Measurements from ENCODE around the gene HERPUD1. TPM values are rescaled to one million over a fixed set of nuclear protein-coding genes. Genes with fewer than 3 reads are reported as not detected.
A peak's percentile ranks its signal among the peaks of the same experiment; 100 is the strongest.

The HERPUD1 gene
- total RNA-seq, 1 donor from 2014 or later: 110 TPM

DNA sequence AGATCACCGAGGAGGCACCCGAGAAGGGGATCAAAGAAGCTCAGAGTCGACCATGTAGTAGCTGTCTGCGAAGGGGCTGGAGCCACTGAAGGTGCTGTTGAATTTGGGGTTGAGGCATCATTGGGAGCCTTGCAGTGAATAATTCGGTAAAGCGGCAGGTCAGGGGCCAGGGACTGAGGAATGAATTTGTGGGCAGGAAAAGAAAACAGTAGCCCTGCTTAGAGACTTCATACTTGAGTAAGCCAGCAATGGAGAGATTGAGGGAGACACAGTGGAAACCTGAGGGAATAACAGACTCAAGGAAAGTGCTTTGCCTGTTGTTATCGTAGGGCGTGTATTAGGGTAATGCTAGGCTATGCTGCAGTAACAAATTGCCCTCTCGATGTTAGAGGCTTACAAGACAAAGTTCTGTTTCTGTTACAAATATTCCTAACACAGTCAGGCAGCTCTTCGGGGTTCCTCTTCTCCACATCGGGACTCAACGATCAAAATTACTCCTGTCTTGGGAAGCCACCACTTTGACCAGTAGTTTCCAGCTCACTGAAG is 13.4 kb upstream of the HERPUD1 start:
- Histone ChIP-seq H3K27me3 (ENCODE audit: control insufficient read depth, insufficient read depth, low read length) (no peaks in the 10 kb centered on the region), H3K4me3 (ENCODE audit: low read depth, low read length) (no peak overlapping the region), H3K36me3 (ENCODE audit: control insufficient read depth, insufficient read depth, low read length) (no peaks in the 10 kb centered on the region)
- TF ChIP-seq, protein P1, sequence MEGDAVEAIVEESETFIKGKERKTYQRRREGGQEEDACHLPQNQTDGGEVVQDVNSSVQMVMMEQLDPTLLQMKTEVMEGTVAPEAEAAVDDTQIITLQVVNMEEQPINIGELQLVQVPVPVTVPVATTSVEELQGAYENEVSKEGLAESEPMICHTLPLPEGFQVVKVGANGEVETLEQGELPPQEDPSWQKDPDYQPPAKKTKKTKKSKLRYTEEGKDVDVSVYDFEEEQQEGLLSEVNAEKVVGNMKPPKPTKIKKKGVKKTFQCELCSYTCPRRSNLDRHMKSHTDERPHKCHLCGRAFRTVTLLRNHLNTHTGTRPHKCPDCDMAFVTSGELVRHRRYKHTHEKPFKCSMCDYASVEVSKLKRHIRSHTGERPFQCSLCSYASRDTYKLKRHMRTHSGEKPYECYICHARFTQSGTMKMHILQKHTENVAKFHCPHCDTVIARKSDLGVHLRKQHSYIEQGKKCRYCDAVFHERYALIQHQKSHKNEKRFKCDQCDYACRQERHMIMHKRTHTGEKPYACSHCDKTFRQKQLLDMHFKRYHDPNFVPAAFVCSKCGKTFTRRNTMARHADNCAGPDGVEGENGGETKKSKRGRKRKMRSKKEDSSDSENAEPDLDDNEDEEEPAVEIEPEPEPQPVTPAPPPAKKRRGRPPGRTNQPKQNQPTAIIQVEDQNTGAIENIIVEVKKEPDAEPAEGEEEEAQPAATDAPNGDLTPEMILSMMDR (IDR thresholded peaks at IDR 0.05; ENCODE audit: insufficient read depth, low read length, severe bottlenecking): no peak
- DNase-seq (ENCODE audit: low read depth) (no peak), FAIRE-seq (no peak)

- FAIRE-seq (no peak), DNase-seq (ENCODE audit: low read depth) (peak; percentile 87)
These were observed 12.7 kb upstream of the HERPUD1 start for GRCh38 chr16:56919099-56919800.

DNA sequence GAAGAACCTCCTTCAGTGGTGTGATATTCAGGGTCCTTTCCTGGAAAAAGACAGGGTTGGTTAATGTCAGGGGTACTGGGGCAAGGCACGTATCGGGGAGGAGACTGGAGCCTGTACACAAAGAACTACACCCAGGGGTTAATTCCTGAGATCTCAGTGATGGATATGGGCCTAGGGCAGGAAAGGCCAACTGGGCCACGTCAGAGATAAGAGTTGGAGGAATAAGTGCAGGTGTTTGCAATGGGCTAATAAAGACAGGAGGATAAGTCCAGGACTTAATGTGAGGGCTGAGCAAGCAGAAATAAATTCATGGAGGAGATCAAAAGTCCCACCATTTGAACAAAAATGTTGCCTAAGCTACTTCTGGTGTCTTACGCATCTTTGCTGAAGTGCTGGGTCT is 10.4 kb upstream of the HERPUD1 start:
- DNase-seq (ENCODE audit: low read depth): no peak
- FAIRE-seq: no peak
- no peaks in the 10 kb centered on the region for H3K36me3 ChIP-seq (ENCODE audit: control insufficient read depth, insufficient read depth, low read length)

More at GRCh38 chr16:56919099-56919800, 12.7 kb upstream of the HERPUD1 start:
- no peaks in the 10 kb centered on the region for H3K27me3 ChIP-seq (ENCODE audit: control insufficient read depth, insufficient read depth, low read length)
- H3K4me3 ChIP-seq (ENCODE audit: low read depth, low read length): no peak overlapping the region
- TF ChIP-seq, protein P1 (IDR thresholded peaks at IDR 0.05; ENCODE audit: insufficient read depth, low read length, severe bottlenecking): no peak
- H3K36me3 ChIP-seq (ENCODE audit: control insufficient read depth, insufficient read depth, low read length): no peaks in the 10 kb centered on the region

GRCh38 chr16:56923481-56924091 is 8.4 kb upstream of the HERPUD1 start:
- Histone ChIP-seq H3K36me3 (ENCODE audit: control insufficient read depth, insufficient read depth, low read length) (no peaks in the 10 kb centered on the region), H3K27me3 (ENCODE audit: control insufficient read depth, insufficient read depth, low read length) (no peaks in the 10 kb centered on the region), H3K4me3 (ENCODE audit: low read depth, low read length) (no peak overlapping the region)
- no peak for FAIRE-seq
- DNase-seq (ENCODE audit: low read depth): no peak
- TF ChIP-seq, protein P1 (IDR thresholded peaks at IDR 0.05; ENCODE audit: insufficient read depth, low read length, severe bottlenecking): no peak

More for the DNA sequence above, 10.4 kb upstream of the HERPUD1 start:
- Histone ChIP-seq H3K27me3 (ENCODE audit: control insufficient read depth, insufficient read depth, low read length) (no peaks in the 10 kb centered on the region), H3K4me3 (ENCODE audit: low read depth, low read length) (no peak overlapping the region)
- TF ChIP-seq, protein P1 (IDR thresholded peaks at IDR 0.05; ENCODE audit: insufficient read depth, low read length, severe bottlenecking): no peak

GRCh38 chr16:56927471-56927870 is 4.5 kb upstream of the HERPUD1 start:
- no peak for FAIRE-seq
- TF ChIP-seq, protein P1 (IDR thresholded peaks at IDR 0.05; ENCODE audit: insufficient read depth, low read length, severe bottlenecking): no peak

More at GRCh38 chr16:56927471-56927870, 4.5 kb upstream of the HERPUD1 start:
- no peaks in the 10 kb centered on the region for H3K36me3 ChIP-seq (ENCODE audit: control insufficient read depth, insufficient read depth, low read length)
- H3K27me3 ChIP-seq (ENCODE audit: control insufficient read depth, insufficient read depth, low read length): no peaks in the 10 kb centered on the region
- no peak overlapping the region for H3K4me3 ChIP-seq (ENCODE audit: low read depth, low read length)
- DNase-seq (ENCODE audit: low read depth): no peak
